GM19351 (cell line): ENCODE measurements around the gene GUCY2D.
"Not testable (repeated sequence)": the region's sequence is repeated elsewhere in the genome, so short reads cannot be mapped to it uniquely, and the experiment has no call there.

Experiments
- ATAC-seq: cut with Tn5 transposase; IDR thresholded peaks from one replicate; pipeline ENCODE4 v1.9.1; 2021; ENCODE audit warnings: mild to moderate bottlenecking, moderate library complexity; ENCODE audit not compliant: unreplicated experiment

GUCY2D gene

DNA sequence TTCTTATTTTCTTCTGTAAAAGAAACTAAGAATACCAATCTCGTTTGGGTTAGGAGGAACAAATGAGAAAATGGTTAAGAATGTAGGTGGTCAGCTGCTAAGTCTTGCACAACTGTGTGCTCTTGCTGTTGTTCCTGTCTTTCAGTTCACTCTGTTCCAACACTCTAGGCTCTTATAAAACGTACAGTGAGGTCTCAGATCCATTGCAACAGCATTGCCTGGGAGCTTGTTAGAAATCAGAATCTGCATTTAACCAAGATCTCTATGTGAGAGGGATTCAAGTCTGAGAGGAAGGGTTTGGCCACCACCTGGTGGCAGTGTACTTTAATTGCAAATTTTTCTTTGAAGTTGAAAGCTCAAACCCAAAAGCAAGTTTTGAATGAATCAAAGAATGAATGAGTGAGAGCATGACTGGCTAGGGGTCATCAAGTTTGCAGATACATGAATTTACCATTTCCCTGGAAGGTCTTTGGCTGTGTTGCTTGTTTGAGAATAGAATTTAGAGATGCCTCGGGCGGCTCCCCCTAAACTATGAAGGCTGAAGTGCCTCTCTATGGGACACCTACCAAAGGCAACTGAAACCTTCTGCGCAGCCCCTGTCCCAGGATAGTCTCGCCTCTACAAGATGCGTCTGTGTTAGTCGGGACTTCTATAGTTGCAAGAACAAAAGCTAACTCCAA is 39.0 kb downstream of the GUCY2D start:
- no peak for ATAC-seq

DNA sequence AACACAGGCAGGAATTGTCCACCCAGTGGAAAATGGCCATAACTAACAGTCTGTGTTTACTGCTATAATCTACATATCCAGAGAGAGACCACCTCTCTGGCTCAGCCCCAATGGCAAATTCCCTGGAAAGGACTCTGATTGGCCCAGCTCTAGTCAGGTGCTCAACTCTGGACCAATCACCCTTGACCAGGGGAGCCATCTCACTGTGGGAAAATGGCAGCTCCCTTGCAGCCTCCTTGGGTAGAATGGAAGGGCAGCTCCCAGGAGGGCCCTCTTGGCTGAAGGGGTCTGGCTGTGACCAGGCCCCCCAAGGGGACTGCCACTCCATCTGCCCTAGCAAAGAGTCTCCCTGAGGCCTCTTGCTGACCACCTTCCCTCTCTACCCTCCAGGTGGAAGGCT is 39.6 kb downstream of the GUCY2D start:
- no peak for ATAC-seq

DNA sequence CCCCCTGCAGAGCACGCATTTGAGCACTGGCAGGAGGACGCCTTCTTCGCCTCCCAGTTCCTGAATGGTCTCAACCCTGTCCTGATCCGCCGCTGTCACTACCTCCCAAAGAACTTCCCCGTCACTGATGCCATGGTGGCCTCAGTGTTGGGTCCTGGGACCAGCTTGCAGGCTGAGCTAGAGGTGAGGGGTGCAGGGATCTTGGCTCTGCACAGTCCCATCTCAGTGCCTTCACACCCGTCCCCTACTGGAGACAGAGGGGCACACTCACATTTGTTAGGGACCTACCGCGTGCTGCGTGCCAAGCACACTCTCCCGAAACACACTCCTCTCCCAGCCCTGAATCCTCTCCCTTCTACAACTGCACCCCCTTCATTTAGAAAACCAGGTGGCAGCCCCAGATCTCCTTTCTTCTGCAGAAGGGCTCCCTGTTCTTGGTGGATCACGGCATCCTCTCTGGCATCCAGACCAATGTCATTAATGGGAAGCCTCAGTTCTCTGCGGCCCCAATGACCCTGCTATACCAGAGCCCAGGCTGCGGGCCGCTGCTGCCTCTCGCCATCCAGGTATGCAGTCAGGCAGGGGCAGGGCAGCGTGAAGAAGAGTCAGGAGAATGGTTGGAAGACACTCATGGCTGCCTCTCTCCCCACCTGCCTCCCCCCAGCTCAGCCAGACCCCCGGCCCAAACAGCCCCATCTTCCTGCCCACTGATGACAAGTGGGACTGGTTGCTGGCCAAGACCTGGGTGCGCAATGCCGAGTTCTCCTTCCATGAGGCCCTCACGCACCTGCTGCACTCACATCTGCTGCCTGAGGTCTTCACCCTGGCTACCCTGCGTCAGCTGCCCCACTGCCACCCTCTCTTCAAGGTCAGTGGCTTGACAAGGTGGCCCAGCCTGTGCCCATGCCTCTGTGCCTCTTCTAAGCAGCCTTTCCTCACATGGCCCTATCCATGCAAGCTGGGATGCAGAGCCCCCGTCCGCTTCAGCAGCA is 42.7 kb downstream of the GUCY2D start:
- no peak for ATAC-seq

DNA sequence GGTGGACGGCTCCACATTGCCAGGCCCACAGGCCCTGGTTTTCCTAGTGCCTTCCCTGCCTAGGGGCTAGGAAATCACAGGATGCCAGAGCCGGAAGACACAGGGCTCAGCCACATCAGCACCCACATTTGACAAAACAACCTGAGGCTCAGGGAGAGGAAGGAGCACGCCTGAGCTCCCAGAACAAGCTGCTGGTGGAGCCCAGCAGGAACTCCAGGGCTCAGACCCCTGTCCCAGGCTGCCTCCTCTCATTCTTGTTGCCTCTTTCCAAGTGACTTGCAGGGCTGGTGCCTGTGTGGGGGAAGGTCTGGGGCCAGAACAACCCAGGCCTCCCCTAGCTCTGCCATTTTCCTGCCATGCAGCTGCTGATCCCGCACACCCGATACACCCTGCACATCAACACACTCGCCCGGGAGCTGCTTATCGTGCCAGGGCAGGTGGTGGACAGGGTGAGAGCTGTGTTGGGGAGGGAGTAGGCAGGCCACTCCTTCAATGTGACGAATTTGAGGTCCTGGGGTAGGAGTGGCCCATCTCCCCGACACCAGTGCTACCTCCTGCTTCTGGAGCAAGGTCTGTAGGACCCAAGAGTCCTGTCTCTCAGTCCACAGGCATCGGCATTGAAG is 44.0 kb downstream of the GUCY2D start:
- no peak for ATAC-seq

DNA sequence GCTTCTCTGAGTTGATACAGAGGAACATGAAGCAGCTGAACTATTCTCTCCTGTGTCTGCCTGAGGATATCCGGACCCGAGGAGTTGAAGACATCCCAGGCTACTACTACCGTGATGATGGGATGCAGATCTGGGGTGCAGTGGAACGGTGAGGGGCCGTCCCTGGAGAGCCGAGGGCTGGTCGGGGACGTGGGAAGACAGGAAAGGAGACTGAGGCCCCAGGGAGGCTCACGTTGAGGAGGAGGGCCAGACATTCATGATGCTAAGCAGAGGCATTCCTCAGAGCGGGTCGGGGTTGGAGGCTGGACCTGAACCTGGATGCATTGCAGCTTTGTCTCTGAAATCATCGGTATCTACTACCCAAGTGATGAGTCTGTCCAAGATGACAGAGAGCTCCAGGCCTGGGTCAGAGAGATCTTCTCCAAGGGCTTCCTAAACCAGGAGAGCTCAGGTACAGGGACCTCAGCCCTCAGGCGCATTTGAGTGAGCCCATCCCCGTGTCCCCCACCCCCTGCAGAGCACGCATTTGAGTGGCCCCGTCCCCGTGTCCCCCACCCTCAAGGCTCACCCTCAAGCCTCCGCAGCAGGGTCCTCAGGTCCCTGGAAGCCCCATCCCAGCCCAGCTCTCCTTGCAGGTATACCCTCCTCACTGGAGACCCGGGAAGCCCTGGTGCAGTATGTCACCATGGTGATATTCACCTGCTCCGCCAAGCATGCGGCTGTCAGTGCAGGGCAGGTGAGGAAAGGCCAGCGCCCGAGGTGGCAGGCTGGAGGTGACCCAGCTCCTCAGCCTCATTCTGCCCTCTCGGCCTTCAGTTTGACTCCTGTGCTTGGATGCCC is 44.7 kb downstream of the GUCY2D start:
- no peak for ATAC-seq

DNA sequence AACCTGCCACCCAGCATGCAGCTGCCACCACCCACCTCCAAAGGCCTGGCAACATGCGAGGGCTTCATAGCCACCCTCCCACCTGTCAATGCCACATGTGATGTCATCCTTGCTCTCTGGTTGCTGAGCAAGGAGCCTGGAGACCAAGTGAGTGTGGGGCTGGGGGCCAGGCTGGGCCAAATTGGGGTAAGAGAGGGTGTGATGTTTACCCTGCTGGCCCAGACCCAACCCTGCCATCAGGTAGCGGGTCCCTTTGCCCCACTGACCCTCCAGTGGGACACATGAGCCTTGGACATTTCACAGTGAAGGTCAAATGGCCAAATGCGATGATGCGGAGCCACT is 45.3 kb downstream of the GUCY2D start:
- no peak for ATAC-seq

DNA sequence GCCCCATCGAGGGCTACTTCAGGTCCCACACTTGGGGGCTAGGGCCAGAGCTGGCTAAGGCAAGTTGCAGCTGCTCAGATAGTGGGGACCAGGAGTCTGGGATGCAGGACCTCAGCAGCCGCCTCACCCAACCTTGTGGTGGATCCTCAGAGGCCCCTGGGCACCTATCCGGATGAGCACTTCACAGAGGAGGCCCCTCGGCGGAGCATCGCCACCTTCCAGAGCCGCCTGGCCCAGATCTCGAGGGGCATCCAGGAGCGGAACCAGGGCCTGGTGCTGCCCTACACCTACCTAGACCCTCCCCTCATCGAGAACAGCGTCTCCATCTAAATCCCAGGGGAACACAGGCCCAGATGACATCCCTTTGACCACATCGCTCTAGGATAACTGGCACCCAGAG is 45.8 kb downstream of the GUCY2D start:
- no peak for ATAC-seq

DNA sequence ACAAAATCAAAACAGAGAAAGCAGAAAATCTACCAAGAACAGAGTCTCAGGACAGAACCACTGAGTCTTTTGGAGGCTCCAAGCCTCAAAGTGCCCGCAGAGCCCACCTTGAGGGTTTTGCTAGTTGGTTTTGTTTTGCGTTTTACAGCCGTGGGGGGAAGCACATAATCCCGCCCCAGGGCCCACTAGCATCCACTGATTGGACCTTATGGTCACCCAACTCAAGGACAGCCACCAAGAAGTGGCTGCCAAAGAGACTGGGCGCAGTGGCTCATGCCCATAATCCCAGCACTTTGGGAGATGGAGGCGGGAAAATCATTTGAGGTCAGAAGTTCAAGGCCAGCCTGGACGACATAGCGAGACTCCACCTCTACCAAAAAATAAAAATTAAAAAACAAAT is 46.3 kb downstream of the GUCY2D start:
- ATAC-seq, result no peak

DNA sequence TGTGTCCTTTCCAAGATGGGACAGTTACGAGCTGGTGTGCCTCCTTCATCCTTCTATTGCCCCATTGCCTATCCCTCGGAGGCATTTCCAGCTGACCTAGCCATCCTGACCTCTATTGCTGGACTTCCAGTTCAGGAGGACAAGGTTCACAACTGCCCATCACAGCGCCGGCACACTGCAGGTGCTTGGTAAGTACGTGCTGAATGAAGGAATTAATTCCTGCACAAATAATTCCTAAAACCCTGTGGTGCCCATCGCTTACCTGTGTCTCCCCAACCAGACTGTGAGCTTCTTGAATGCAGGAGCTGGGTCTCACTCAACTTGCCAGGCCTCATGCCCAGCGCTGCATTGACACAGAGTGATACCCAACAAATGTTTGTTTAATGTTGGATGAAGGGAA is 49.4 kb downstream of the GUCY2D start:
- ATAC-seq, result no peak

DNA sequence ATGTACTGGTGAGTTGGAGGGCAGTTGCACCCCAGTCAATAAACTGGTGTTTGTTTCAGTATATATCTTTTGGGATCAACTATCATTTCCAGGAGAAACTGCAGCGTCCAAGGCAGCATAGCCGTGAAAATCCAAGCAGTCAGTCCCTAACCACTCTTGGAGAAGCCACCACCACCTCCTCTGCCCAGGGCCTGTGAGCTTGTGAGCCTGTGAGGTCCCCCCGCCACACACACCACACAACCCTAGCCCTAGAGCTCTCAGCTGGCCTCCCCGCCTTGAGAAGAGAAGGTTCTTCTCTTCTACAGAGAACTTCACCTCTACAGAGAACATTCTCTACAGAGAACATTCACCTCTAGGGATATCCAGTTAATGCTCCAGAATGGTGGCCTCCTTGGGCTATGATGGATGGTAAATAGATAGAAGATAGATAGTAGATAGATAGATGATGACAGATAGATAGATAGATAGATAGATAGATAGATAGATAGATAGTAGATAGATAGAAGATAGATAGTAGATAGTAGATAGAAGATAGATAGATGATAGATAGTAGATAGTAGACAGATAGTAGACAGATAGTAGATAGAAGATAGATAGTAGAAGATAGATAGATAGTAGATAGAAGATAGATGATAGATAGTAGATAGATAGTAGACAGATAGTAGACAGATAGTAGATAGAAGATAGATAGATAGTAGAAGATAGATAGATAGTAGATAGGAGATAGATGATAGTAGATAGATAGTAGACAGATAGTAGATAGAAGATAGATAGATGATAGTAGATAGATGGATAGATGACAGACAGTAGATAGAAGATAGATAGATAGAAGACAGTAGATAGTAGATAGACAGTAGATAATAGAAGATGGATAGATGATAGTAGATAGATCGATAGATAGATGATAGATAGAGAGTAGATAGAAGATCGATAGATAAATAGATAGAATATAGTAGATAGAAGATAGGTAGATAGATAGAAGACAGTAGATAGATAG is 50.1 kb downstream of the GUCY2D start:
- no peak for ATAC-seq

DNA sequence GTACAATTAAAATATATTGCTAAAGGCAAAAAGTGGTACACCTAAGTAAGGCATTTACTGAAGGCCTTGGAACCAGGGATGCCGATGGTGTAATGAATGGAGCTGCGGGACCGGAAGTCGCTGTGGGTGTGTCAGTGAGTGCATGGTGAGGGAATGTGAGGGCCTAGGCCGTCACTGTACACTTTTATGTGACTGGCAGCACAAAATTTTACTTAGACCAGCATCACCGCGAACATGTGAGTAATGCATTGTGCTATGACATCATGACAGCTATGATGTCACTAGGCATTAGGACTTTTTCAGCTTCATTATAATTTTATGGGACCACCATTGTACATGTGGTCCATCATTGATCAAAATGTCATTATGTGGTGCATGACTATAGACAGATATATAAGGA is 51.2 kb downstream of the GUCY2D start:
- no peak for ATAC-seq

DNA sequence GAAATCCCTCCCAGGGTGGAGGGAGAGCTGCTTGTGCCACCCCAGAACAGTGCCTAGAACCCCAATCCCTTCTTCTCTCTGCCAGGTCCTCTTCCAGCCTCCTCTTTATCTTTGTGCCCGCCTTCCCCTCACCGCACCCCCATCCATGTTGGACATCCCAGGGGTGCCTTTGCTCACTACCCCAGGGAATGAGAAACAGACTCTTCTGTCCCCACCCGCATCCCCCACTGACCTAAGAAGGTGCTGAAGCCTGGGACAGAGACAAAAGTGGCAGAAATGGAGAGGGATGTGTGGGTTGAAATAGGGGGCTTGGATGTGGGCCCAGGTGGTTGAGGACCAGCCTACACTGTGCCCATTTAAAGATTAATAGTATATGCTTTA is 53.4 kb downstream of the GUCY2D start:
- no peak for ATAC-seq

DNA sequence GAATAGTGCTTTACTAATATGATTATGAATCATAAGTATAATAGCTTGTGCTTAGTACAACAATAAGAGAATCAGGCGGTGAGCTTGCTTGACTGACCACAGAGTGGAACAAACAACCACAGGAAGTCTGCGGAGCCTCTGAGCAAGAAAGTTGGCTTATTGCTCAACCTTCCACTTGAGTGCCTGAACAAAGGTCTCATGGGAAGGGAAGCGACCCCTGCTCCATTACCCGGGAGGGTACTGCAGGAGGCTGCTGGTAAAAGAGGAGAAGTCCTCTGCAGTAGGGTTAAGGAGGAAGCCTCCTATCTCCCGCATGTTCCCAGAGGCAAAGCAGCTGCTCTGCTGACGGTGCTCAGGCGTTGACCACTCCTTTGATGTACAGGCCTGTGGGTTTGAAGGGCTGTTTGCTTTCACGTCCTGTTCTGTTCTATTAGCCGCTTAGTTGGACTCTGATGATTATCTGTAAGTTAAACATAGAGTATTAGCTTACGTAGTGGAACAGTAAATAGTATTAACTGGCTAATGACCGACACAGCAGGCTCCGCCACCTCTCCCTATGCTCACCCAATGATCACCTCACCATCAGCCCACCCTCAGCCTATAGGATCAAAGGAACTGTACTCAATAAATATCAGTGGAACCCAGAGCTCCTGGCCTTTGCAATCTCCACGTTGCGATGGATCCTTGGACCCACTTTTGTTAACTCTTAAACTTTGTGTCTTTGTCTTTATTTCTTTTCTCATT is 54.0 kb downstream of the GUCY2D start:
- peak; percentile 39 for ATAC-seq

DNA sequence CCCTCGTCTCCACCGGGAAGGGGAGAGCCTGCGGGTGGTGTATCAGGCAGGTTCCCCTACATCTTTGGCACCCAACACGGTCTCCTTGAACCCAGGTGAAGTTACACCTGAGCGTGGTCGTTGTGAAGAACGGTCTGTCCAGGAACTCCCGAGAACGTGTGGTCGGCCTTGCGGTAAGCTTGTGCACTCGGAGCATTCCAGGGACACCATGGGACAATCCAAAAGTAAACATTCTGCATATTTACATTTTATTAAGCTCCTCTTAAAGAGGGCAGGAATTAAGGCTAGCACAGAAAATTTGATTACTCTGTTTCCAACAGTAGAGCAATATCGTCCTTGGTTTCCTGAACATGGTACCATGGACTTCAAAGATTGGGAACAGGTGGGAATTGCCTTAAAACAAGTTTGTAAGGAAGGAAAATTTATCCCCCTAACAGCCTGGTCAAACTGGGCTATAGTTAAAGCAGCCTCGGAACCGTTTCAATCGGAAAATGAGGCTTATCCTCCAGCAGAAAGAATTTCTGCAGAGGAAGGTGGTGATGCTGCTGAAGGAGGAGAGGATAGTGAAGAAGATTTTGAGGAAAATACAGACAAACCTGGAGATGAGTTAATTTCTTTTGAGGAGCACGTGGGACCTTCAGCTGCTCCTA is 54.7 kb downstream of the GUCY2D start:
- ATAC-seq, result no peak

DNA sequence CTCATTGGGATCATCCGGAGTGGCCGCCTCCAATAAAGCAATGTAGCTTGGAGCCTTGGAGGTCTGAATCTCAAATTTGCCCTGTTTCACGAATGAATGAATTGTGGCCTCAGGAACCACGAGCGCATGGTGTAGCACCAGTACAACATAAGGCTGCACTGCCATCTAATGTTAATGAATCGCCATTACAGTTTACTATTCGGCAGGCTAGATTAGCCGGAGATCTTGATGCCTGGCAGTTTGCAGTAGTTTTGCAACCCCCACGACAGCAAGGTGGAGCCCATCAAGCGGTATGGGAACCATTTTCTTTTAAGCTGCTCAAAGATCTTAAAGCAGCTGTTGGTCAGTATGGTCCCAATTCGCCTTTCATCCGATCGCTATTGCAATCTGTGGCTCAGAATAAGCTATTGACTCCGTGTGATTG is 55.3 kb downstream of the GUCY2D start:
- ATAC-seq, result no peak

DNA sequence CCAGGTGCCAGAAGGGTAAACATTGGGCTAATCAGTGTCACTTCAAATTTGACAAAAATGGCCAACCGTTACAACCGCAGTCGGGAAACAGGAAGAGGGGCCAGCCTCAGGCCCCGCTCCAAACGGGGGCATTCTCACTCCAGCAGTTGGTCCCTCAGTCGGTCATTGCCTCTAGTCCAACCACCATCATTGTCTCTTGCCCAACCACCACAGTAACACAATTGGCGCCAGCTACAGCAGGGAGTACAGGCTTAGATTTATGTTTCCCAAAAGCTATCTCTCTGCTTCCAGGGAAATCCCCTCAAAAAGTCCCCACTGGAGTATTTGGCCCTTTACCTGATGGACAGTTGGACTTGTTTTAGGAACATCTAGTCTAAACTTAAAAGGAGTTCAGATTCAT is 56.7 kb downstream of the GUCY2D start:
- ATAC-seq, result no peak

DNA sequence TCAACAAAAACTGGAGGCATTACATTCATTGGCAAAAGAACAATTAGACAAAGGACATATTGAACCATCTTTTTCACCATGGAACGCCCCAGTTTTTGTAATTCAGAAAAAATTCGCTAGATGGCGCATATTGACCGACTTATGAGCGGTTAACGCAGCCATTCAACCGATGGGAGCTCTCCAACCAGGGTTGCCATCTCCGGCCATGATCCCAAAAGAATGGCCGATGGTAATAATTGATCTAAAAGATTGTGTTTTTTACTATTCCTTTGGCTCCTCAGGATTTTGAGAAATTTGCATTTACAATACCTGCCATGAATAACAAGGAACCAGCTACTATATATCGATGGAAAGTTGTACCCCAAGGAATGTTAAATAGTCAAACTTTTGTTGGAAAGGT is 57.9 kb downstream of the GUCY2D start:
- no peak for ATAC-seq

DNA sequence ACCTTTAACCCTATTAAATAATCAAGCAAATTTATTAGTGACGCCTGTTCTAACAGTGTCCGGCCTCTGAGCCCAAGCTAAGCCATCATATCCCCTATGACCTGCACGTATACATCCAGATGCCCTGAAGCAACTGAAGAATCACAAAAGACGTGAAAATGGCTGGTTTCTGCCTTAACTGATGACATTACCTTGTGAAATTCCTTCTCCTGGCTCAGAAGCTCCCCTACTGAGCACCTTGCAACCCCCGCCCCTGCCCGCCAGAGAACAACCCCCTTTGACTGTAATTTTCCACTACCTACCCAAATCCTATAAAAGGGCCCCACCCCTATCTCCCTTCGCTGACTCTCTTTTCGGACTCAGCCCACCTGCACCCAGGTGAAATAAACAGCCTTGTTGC is 59.4 kb downstream of the GUCY2D start:
- not testable (repeated sequence) for ATAC-seq

DNA sequence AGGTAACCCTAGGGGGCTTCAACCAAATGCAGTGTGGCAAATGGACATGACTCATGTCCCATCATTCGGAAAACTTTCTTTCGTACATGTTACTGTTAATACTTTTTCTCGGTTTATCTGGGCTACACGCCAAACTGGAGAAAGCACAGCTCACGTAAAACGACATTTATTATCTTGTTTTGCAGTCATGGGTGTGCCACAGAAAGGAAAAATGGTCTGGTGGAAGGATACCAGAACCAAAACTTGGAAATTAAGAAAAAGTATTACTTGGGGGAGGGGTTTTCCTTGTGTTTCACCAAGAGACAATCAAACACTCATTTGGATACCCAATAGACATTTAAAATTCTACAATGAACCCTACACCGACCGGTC is 60.0 kb downstream of the GUCY2D start:
- ATAC-seq, result no peak
